Stimulated activated CD4-positive, alpha-beta T cell treated with anti-CD3 and anti-CD28 coated beads, Interleukin-1b, Interleukin-23, amount 100 ng/mL, for 48 hours (primary cell): ENCODE data around the gene CKMT1B.
"Not testable (repeated sequence)": the region's sequence is repeated elsewhere in the genome, so short reads cannot be mapped to it uniquely, and the experiment has no call there.

Experiments used
- DNase-seq: peaks from one replicate; pipeline ENCODE4 v3.0.0-alpha.2; 2020

The CKMT1B gene

DNA sequence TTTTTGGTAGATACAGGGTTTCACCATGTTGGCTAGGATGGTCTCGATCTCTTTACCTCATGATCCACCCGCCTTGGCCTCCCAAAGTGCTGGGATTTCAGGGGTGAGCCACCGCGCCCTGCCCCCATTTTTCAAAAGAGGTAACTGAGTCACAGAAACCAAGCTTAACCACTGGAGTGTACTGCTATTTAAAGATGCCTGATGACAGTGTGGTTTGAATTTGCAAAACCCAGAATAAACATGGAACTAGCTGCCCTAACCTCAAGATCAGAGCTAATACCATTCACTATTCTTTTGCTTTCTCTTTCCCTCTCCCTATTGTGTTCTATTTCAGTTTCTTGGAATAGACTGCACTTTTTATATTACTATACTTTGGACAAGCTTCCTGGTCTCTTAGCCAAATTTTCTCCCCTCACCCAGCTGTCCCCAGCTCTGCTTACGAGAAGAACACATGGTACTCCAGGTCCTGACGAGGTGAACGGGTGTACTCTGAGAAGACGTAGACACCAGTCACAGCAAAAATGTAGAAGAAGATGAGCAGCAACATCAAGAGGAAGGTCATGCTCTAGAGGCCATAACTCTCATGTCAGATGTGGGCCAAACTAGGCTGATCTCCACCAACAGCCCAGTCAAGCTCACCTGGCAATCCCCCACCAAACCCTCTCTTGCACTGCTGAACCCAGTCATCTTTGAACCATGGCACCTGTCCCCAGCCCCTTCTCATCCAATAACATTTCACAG, 44.8 kb downstream of the CKMT1B start:
- not testable (repeated sequence) for DNase-seq
